GM08714 (cell line): ENCODE measurements around the gene UBE3B.
"Not testable (repeated sequence)": the region's sequence is repeated elsewhere in the genome, so short reads cannot be mapped to it uniquely, and the experiment has no call there.

Source experiments
- H3K4me3 ChIP-seq: fragments of 200-500 bp; sonication (Bioruptor generic); 2 replicates; pipeline ENCODE4 v1.5.1; 2014; ENCODE audit warnings: mild to moderate bottlenecking, low read length, inconsistent platforms
- ZNF274 ChIP-seq: IDR thresholded peaks from 2 replicates; pipeline ENCODE4 v1.6.1; 2012; ENCODE audit warnings: mild to moderate bottlenecking, low read depth, low read length

The UBE3B gene

GRCh38 chr12:109461049-109461845 lies 16.2 kb upstream of the UBE3B start:
- no peak for TF ChIP-seq ZNF274
- no peak overlapping the region for H3K4me3 ChIP-seq

DNA sequence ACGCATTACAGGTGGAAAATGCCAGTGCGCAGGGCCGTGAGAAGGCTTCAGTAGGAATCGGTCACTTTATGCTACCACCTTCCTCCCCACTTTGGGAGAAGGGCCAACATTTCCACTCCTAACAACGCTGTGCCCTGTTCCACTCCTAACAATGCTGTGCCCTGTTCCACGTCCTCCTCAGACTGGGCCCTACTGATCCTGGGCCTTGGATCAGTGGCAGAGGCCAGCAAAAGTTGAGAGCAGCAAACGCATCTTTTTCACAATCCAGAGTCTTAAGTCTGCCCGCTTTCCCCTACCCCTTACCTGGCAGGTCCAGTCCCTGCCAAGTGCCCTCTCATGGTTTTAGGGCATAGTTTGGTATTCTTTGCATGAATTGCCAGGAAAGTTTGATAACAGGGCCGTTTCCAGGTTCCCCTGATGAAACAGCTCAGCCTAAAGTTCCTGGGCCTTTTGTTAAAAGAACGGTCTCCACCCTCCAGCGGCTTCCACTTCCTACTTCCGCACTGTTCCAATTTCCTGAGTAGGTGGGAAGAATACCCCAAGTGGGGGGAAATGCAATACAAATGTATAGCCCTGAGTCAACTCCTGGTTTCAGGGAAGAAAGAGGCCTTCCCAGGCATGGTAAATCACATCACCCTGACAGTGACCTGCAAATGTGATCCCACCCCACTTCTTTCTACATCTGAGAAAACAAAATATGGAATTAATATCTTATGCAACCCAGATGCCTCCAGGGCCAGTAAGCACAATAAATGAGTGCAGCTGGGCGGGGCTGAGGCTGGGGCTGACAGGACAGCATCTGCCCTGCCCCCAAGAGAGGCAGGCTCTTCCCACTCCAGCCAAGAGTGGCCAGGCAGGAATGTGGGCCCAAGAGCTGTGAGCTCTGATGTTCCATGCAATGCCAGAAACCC lies 15.3 kb upstream of the UBE3B start:
- H3K4me3 ChIP-seq = no peak overlapping the region
- TF ChIP-seq ZNF274 = no peak

DNA sequence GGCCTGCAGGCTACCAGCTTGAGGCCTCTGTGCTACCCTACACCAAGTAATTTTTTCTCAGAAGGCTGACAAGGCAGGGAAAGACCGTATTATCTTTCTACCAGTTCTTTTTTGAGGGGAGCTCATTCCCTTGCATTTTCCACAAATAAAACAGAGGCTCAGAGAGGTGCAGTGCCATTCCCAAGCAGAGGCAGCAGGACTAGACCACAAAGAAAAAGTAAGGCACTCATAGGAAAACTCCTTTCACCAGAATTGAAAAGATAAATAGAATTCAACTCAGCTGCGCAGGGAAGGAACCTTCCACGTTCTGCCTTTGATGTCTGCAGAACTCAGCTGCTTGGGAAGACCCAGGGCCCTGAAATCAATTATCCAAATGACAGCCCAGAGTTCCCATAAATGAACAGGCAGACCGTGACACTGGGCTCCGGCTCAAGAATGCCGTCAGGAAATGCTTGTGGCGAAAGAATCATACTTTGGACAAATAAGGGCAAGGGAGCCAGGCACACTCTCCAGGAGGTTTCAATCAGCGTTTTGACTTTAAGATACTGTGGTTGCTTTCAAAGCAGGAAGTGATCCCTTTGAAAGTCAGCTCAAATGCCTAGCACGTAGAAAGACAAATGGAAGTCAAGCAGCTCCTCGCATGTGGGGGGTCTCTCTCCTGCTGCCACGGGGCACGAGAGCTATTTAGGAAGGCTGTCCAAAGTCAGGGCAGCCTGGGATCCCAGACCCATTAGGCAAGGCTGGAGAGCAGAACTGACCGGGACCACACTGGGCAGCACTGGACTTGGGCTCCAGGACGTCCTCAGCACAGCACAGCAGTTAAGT lies 14.4 kb upstream of the UBE3B start:
- no peak for TF ChIP-seq ZNF274
- no peak overlapping the region for H3K4me3 ChIP-seq

DNA sequence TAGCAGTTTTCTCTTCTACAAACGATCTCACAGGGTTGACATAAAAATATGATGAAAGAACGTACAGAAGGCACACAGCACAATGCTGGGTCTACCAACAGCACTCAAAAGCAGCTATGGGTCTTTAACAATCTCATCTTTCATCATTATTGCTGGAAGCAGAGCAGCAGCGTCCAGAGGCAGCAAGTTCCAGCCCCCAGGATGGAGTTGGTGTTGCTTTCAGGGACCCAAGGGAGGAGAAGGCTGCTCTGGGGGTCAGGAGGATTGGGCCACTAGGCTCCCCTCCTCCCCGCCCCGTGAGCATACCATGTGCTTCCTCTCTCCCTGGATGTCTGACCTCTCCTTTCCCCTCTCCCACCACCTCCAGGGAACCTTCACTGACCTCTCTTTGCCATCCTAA lies 13.7 kb upstream of the UBE3B start:
- TF ChIP-seq ZNF274 = no peak
- H3K4me3 ChIP-seq = no peak overlapping the region

DNA sequence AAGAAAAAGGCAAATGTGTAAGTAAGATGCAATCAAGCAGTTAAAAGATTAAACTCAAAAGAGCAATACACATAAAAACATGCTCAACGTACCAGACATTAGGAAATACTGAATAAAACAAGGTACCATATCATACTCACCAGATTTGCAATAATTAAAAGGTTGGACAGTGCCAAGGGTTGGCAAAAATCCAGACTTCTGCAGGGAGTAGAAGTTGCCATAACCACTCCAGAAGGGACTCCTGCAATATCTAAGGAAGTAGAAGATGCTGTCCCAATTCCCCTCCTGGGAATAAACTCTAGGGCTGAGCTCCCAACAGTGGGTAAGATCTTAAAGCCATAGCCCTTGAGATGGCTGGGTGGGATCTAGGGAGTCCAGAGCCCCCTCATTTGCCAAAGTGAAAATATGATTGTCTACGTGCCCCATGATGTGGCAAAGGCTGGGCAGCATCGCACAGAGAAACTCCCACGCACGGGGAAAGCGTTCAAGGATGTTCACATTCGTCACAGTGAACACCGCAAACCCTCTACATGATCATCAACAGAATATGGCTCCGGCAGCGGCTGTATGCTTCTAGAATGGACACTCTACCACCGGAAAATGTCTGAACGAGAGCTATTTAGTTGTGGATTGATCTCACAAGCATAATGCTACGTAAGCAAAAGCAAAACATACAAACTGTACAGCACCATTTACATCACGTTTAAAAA lies 12.6 kb upstream of the UBE3B start:
- no peak overlapping the region for H3K4me3 ChIP-seq
- TF ChIP-seq ZNF274 = no peak

DNA sequence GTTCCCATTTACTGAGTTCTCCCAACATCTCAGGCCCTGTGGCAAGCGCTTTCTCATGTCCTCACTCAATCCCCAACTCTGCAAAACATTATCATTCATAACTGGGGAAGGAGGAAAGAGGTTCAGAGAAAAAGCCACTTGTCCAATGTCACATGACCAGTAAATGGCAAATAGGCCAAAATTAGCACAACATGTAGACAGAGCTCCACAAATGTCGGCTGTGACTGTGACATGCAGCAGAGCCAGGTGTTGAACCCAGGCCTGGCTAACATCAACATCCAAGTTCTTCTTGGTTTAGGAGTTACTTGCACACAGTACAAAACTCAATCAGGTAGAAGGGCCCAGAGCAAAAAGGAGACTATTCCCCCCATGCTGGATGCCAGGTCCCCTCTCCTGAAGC lies 11.1 kb upstream of the UBE3B start:
- H3K4me3 ChIP-seq = no peak overlapping the region
- no peak for TF ChIP-seq ZNF274

DNA sequence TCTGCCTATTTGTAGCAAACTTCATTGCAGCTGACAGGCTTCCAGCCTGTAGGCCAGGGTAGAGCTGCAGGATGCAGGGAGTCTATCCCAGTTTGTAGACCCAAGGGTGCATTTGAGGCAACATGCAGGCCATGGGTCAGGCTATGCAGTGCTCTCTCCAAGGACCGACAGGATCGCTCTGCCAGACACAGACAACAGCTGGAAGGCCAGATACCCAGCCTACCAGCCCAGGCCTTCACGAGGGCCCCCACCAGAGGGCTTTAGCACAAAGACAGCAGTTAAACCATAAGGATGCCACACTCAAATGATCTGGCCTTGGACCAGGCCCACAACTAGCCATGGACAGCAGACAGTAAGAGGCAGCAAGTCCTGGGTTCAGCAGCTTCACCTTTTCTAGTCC lies 10.6 kb upstream of the UBE3B start:
- no peak overlapping the region for H3K4me3 ChIP-seq
- no peak for TF ChIP-seq ZNF274

DNA sequence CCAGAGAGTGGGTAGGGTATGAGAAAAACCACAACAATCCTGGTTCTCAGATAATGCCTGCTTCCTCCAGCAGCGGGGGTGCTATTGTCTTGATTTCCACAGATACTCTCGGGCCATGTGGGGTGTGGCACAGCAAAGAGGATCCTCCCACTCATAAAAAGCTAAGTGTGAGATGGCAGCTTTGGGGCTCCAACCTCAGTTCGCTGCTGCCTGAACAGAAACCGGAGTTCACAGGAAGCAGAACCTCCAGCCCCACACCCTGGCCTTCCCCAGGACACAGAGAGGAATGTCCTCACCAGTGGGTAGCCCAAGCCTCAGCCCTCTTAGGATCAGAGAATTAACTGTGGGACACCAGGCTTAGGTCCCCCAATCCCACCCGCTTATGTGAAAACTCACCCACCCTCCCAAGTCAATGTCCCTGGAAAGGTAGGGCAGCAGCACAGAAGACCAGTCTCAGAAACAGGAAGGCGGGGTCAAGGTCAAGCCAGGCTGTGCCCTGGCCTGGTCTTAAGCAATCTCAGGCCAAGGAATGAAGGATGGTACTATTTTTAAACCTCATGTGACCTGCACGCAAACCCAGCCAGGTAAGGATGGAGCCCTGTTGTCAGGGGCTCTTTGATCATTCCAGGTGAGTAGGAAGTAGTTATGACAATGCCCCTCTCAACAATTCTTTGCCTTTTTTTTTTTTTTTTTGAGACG lies 9.3 kb upstream of the UBE3B start:
- TF ChIP-seq ZNF274 = no peak
- no peak overlapping the region for H3K4me3 ChIP-seq

DNA sequence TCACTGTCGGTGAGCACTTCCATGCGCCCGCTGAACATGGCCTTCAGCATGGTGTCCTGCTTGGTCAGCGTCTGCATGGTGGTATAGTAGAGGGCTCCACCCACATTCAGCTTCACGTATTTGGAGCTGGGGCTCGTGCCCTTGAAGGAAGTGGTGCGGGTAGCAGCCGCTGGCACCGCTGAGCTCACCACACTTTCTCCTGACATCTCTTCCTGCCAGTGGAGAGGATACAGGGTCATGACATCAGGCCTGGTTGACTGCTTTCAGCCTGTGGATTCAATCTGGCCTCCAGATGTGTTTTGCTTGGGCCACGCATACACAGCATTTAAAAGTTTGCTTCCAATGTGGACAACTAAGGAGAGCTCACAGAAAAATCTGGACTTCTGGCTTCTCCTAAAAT lies 7.9 kb upstream of the UBE3B start:
- H3K4me3 ChIP-seq = no peak overlapping the region
- TF ChIP-seq ZNF274 = no peak

- TF ChIP-seq ZNF274 = no peak
- no peak overlapping the region for H3K4me3 ChIP-seq
Measured at GRCh38 chr12:109473006-109473405, 4.4 kb upstream of the UBE3B start.

DNA sequence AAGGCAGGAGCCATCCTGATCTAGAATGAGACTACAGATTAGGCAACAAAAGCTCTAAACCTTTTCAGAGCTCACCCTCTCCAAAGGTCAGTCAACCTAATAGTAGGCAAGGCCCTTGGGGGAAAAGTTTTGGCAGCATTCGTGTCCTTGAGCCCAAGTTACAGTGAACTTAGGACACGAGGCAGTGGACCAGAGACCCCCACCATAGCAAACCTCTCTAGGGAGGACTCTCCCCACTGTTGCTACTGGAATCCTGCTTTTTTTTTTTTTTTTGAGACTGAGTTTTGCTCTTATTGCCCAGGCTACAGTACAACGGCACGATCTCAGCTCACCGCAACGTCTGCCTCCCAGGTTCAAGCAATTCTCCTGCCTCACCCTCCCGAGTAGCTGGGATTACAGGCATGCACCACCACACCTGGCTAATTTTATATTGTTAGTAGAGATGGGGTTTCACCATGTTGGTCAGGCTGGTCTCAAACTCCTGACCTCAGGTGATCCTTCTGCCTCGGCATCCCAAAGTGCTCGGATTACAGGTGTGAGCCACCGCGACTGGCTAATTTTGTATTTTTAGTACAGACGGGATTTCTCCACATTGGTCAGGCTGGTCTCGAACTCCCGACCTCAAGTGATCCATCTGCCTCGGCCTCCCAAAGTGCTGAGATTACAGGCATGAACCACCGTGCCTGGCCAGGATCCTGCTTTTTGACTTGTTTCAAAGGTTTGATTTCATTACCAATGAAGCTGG lies 3.7 kb upstream of the UBE3B start:
- H3K4me3 ChIP-seq = not testable (repeated sequence)

- no peak for TF ChIP-seq ZNF274
- H3K4me3 ChIP-seq = no peak overlapping the region
Measured at GRCh38 chr12:109475121-109475520, 2.3 kb upstream of the UBE3B start.
